ENCODE results near the gene ELMO1.

DNA sequence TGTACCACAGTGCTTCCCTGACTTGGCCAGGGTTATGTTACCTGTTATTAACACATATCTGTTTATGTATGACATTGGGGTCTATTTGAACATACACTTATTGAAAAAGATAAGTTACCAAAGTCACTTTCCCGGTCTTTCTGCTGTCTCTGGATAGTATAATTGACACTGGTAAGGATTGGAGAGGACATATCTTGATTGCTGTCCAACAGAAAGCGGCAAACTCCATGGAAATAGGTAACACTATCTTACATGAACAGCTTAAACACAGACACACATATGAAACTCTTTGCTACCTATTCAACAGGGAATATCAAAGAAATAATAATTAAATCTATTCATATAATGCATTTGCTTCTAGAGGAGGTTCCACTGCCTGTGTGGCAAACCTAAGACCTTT lies 441.9 kb downstream of the ELMO1 start:
- TF ChIP-seq CTCF (IDR thresholded peaks at IDR 0.05; ENCODE audit: poor library complexity), result no peak
- TF ChIP-seq EZH2 (IDR thresholded peaks at IDR 0.05; ENCODE audit: borderline replicate concordance), result no peak
- no peak for TF ChIP-seq EZH2phosphoT487 (IDR thresholded peaks at IDR 0.05; ENCODE audit: low read depth, severe bottlenecking, unreplicated experiment)

Data from hepatocyte (in vitro differentiated cells).